SK-N-SH (cell line): ENCODE measurements around the gene GSG1L2. TPM values are rescaled to one million over a fixed set of nuclear protein-coding genes. Genes with fewer than 3 reads are reported as not detected.

Experiments used
- CTCF ChIA-PET: fragments of 300-600, 350-600 bp; formaldehyde crosslinking; extraction: SDS; loops from one replicate; lab custom pipeline; 2021; lab: Yijun Ruan, JAX
- POLR2A ChIA-PET: fragments of 350-600 bp; sonication (Branson Sonifier 250); formaldehyde crosslinking; extraction: SDS; loops from one replicate; lab custom pipeline; 2020; ENCODE audit warnings: antibody characterized with exemption, inconsistent platforms; lab: Yijun Ruan, JAX
- DNase-seq: peaks from one replicate; pipeline ENCODE4 v3.0.0; 2012
- H2AFZ ChIP-seq: fragments of 200-600 bp; sonication (generic); 2 replicates; pipeline ENCODE4 v1.8.1; 2016; ENCODE audit warnings: antibody characterized with exemption, mild to moderate bottlenecking, low read depth
- H3F3A ChIP-seq: fragments of 200-600 bp; sonication (generic); replicated peaks from 2 replicates; pipeline ENCODE3; 2016; ENCODE audit warnings: antibody characterized with exemption, mild to moderate bottlenecking; ENCODE audit not compliant: insufficient read depth
- H3K27ac ChIP-seq, 2 experiments: fragments of 200-500 bp in 1 of 2; fragments of 200-600 bp in 1 of 2; sonication (Bioruptor generic) in 1 of 2; sonication (generic), shearing (Covaris generic) in 1 of 2; 2 replicates each; pipeline versions ENCODE4 v1.5.1 to v1.6.1; 2014 to 2016; ENCODE audit warnings: low read depth in 2 of 2, inconsistent platforms in 1 of 2, low read length in 1 of 2, mild to moderate bottlenecking in 1 of 2, mixed read lengths in 1 of 2
- H3K27me3 ChIP-seq: fragments of 200-600 bp; sonication (generic), shearing (Covaris generic); 2 replicates; pipeline ENCODE4 v1.6.1; 2016; ENCODE audit warnings: mixed run types; ENCODE audit not compliant: insufficient read depth
- H3K36me3 ChIP-seq, 2 experiments: fragments of 200-500 bp in 1 of 2; fragments of 200-600 bp in 1 of 2; sonication (Bioruptor generic) in 1 of 2; sonication (generic) in 1 of 2; replicated peaks in 1 of 2; 2 replicates each; pipeline versions ENCODE3 to v1.5.1; 2014 to 2016; ENCODE audit warnings: low read length in 1 of 2, mild to moderate bottlenecking in 1 of 2; ENCODE audit not compliant: insufficient read depth in 2 of 2, control insufficient read depth in 1 of 2
- H3K4me1 ChIP-seq, 2 experiments: fragments of 200-500 bp in 1 of 2; fragments of 200-600 bp in 1 of 2; sonication (Bioruptor generic) in 1 of 2; sonication (generic), shearing (Covaris generic) in 1 of 2; 2 replicates each; pipeline versions ENCODE4 v1.5.1 to v1.6.1; 2014 to 2016; ENCODE audit warnings: low read depth in 1 of 2, low read length in 1 of 2, mixed run types in 1 of 2; ENCODE audit not compliant: insufficient read depth in 2 of 2, control insufficient read depth in 1 of 2
- H3K4me2 ChIP-seq: fragments of 200-600 bp; sonication (generic), shearing (Covaris generic); 2 replicates; pipeline ENCODE4 v1.6.1; 2017; ENCODE audit warnings: mixed run types
- H3K4me3 ChIP-seq, 2 experiments: fragments of 200-500 bp in 1 of 2; fragments of 200-600 bp in 1 of 2; sonication (Bioruptor generic) in 1 of 2; sonication (generic), shearing (Covaris generic) in 1 of 2; 2 replicates each; pipeline versions ENCODE4 v1.5.1 to v1.8.1; 2014 to 2016; ENCODE audit warnings: low read depth in 2 of 2, inconsistent platforms in 1 of 2, low read length in 1 of 2, mild to moderate bottlenecking in 1 of 2, mixed read lengths in 1 of 2, moderate library complexity in 1 of 2
- H3K79me2 ChIP-seq: fragments of 200-600 bp; sonication (generic); 2 replicates; pipeline ENCODE4 v1.8.1; 2017; ENCODE audit warnings: mild to moderate bottlenecking; ENCODE audit not compliant: insufficient read depth
- H3K9ac ChIP-seq: fragments of 200-600 bp; sonication (generic); 2 replicates; pipeline ENCODE4 v1.6.1; 2017; ENCODE audit warnings: mixed run types
- H3K9me2 ChIP-seq: fragments of 200-600 bp; sonication (generic); 2 replicates; pipeline ENCODE4 v1.6.1; 2017; ENCODE audit warnings: mixed run types
- H3K9me3 ChIP-seq: fragments of 200-600 bp; sonication (generic); 2 replicates; pipeline ENCODE4 v1.6.1; 2017; ENCODE audit warnings: mixed run types, mild to moderate bottlenecking, moderate library complexity
- H4K20me1 ChIP-seq: fragments of 200-600 bp; sonication (generic); 2 replicates; pipeline ENCODE4 v1.6.1; 2017; ENCODE audit warnings: mild to moderate bottlenecking, mixed run types; ENCODE audit not compliant: insufficient read depth
- CTCF ChIP-seq: fragments of 200-600 bp; sonication (generic); IDR thresholded peaks from 2 replicates; pipeline ENCODE4 v1.6.1; 2017; ENCODE audit warnings: antibody characterized with exemption, mild to moderate bottlenecking, moderate library complexity
- ELF1 ChIP-seq: IDR thresholded peaks from 2 replicates; pipeline ENCODE4 v1.4.0; 2012
- EP300 ChIP-seq, 2 experiments: IDR thresholded peaks; 2 replicates each; pipeline versions ENCODE4 v1.4.0 to v1.6.1; 2012; ENCODE audit warnings: borderline replicate concordance in 1 of 2, low read depth in 1 of 2, low read length in 1 of 2
- FOSL2 ChIP-seq: IDR thresholded peaks from 2 replicates; pipeline ENCODE4 v1.4.0; 2012; ENCODE audit warnings: low read depth, mild to moderate bottlenecking, moderate library complexity, borderline replicate concordance
- IRF3 ChIP-seq: fragments of 150-350 bp; IDR thresholded peaks from 2 replicates; pipeline ENCODE4 v1.6.1; 2016; ENCODE audit warnings: mild to moderate bottlenecking, low read depth, low read length
- PBX3 ChIP-seq: IDR thresholded peaks from 2 replicates; pipeline ENCODE4; 2012
- RAD21 ChIP-seq: IDR thresholded peaks from 2 replicates; pipeline ENCODE4 v1.6.1; 2012; ENCODE audit warnings: mild to moderate bottlenecking, low read length
- RCOR1 ChIP-seq: fragments of 150-350 bp; IDR thresholded peaks from 2 replicates; pipeline ENCODE4 v1.6.1; 2017; ENCODE audit warnings: antibody characterized with exemption, low read length
- REST ChIP-seq: IDR thresholded peaks from 2 replicates; pipeline ENCODE4 v1.6.1; 2012; ENCODE audit warnings: mild to moderate bottlenecking, low read depth, low read length, moderate library complexity
- RFX5 ChIP-seq: IDR thresholded peaks from 2 replicates; pipeline ENCODE4 v1.6.1; 2012; ENCODE audit warnings: mild to moderate bottlenecking, improper control_type of control experiment, low read length
- SIN3A ChIP-seq: IDR thresholded peaks from 2 replicates; pipeline ENCODE4 v1.6.1; 2012; ENCODE audit warnings: low read depth, mild to moderate bottlenecking, low read length, moderate library complexity, borderline replicate concordance
- TAF1 ChIP-seq: IDR thresholded peaks from 2 replicates; pipeline ENCODE4 v1.6.1; 2012; ENCODE audit warnings: low read depth, mild to moderate bottlenecking, low read length, moderate library complexity, borderline replicate concordance
- TCF12 ChIP-seq: IDR thresholded peaks from 2 replicates; pipeline ENCODE4 v1.4.0; 2012
- TEAD4 ChIP-seq: IDR thresholded peaks from 2 replicates; pipeline ENCODE4 v1.4.0; 2012; ENCODE audit warnings: mild to moderate bottlenecking, borderline replicate concordance; ENCODE audit not compliant: insufficient read depth
- USF2 ChIP-seq: fragments of 150-350 bp; IDR thresholded peaks from 2 replicates; pipeline ENCODE4 v1.6.1; 2017; ENCODE audit warnings: antibody characterized with exemption, low read length, low read depth, borderline replicate concordance
- YY1 ChIP-seq: IDR thresholded peaks from 2 replicates; pipeline ENCODE4 v1.4.0; 2012; ENCODE audit warnings: low read depth, mild to moderate bottlenecking
- WGBS: methylation state at CpG from one replicate; pipeline ENCODE4 v1.1.6; 2017; ENCODE audit warnings: low lambda C conversion rate; 5-methylcytosine and 5-hydroxymethylcytosine counted together
- polyA plus RNA-seq, 3 experiments: library from polyadenylated mRNA; depleted of rRNA; stranded (reverse); fragments of >200 nt; gene quantifications; 2 replicates each; pipeline ENCODE4 v1.2.3, GENCODE V29; 2012

GSG1L2 gene
- polyA plus RNA-seq, 1 of the 3 experiments (the other 2 are of a cell fraction): not detected

- H3K9ac ChIP-seq: no peak overlapping the region
- H3K36me3 ChIP-seq: no peaks in the 10 kb centered on the region
- no peak for DNase-seq
- H3K4me3 ChIP-seq: no peak overlapping the region
- no peaks in the 10 kb centered on the region for H3K4me1 ChIP-seq
- ChIA-PET POLR2A (no interaction called here), CTCF (interaction anchor here (0.6 kb wide), 1 partner anchor 1935 kb away, joined by 3 read pairs; no protein-coding TSS in a partner anchor)
- no peak overlapping the region for H2AFZ ChIP-seq
- H3F3A ChIP-seq: no peaks in the 10 kb centered on the region
- WGBS: 26% methylated on average over 13 of the region's 13 CpGs
- H3K4me2 ChIP-seq: no peak overlapping the region
- H3K9me2 ChIP-seq: no peaks in the 10 kb centered on the region
- no peaks in the 10 kb centered on the region for H3K9me3 ChIP-seq
- no peaks in the 10 kb centered on the region for H3K79me2 ChIP-seq
- TF ChIP-seq TAF1 (no peak), USF2 (no peak), RCOR1 (no peak), REST (no peak), ELF1 (no peak), TEAD4 (no peak), CTCF (no peak), RAD21 (no peak), YY1 (no peak), SIN3A (no peak), EP300 (IDR thresholded peaks at IDR 0.05; ENCODE audit: borderline replicate concordance in 1 of 2, low read depth in 1 of 2, low read length in 1 of 2) (no peak), TCF12 (no peak), FOSL2 (no peak), PBX3 (no peak), IRF3 (no peak), RFX5 (no peak)
- no peaks in the 10 kb centered on the region for H4K20me1 ChIP-seq
- no peak overlapping the region for H3K27ac ChIP-seq
- H3K27me3 ChIP-seq: peaks cover 10% of the 10 kb centered on the region; the same call in 1 of the 2 replicates
Measured at GRCh38 chr17:9828296-9829295, 6.7 kb upstream of the GSG1L2 start.
